Measurements from ENCODE around the gene SLC1A4.
"Not testable (repeated sequence)": the region's sequence is repeated elsewhere in the genome, so short reads cannot be mapped to it uniquely, and the experiment has no call there.

The SLC1A4 gene

GRCh38 chr2:64951306-64951953, 37.8 kb upstream of the SLC1A4 start:
- Histone ChIP-seq H3K27me3 (replicated peaks; ENCODE audit: control insufficient read depth, insufficient read depth, low read length) (no peaks in the 10 kb centered on the region), H3K9ac (ENCODE audit: low read length) (no peak overlapping the region), H3K4me3 (ENCODE audit: low read length) (no peak overlapping the region), H3K9me3 (ENCODE audit: control insufficient read depth, low read length) (peaks cover 7% of the 10 kb centered on the region), H3K36me3 (ENCODE audit: control insufficient read depth, insufficient read depth, low read length, severe bottlenecking) (no peaks in the 10 kb centered on the region), H3K4me1 (ENCODE audit: control insufficient read depth, insufficient read depth, low read length) (peaks cover 8% of the 10 kb centered on the region)
- DNase-seq (ENCODE audit: low read depth), result no peak

GRCh38 chr2:64952096-64952495, 37.1 kb upstream of the SLC1A4 start:
- Histone ChIP-seq H3K9ac (ENCODE audit: low read length) (no peak overlapping the region), H3K36me3 (ENCODE audit: control insufficient read depth, insufficient read depth, low read length, severe bottlenecking) (no peaks in the 10 kb centered on the region), H3K27me3 (replicated peaks; ENCODE audit: control insufficient read depth, insufficient read depth, low read length) (no peaks in the 10 kb centered on the region), H3K9me3 (ENCODE audit: control insufficient read depth, low read length) (peaks cover 7% of the 10 kb centered on the region), H3K4me1 (ENCODE audit: control insufficient read depth, insufficient read depth, low read length) (peaks cover 8% of the 10 kb centered on the region), H3K4me3 (ENCODE audit: low read length) (no peak overlapping the region)
- no peak for DNase-seq (ENCODE audit: low read depth)

GRCh38 chr2:64952511-64953482, 36.4 kb upstream of the SLC1A4 start:
- Histone ChIP-seq H3K4me3 (ENCODE audit: low read length) (no peak overlapping the region), H3K9ac (ENCODE audit: low read length) (no peak overlapping the region), H3K9me3 (ENCODE audit: control insufficient read depth, low read length) (peaks cover 7% of the 10 kb centered on the region), H3K4me1 (ENCODE audit: control insufficient read depth, insufficient read depth, low read length) (peaks cover 8% of the 10 kb centered on the region), H3K27me3 (replicated peaks; ENCODE audit: control insufficient read depth, insufficient read depth, low read length) (no peaks in the 10 kb centered on the region), H3K36me3 (ENCODE audit: control insufficient read depth, insufficient read depth, low read length, severe bottlenecking) (no peaks in the 10 kb centered on the region)
- peak; percentile 62 for DNase-seq (ENCODE audit: low read depth)

- H3K27me3 ChIP-seq (replicated peaks; ENCODE audit: control insufficient read depth, insufficient read depth, low read length), result peaks cover 4% of the 10 kb centered on the region
- no peak for DNase-seq (ENCODE audit: low read depth)
- H3K36me3 ChIP-seq (ENCODE audit: control insufficient read depth, insufficient read depth, low read length, severe bottlenecking), result no peaks in the 10 kb centered on the region
- no peak overlapping the region for H3K4me3 ChIP-seq (ENCODE audit: low read length)
- H3K9me3 ChIP-seq (ENCODE audit: control insufficient read depth, low read length), result peaks cover 7% of the 10 kb centered on the region
- no peak overlapping the region for H3K9ac ChIP-seq (ENCODE audit: low read length)
- peaks cover 15% of the 10 kb centered on the region for H3K4me1 ChIP-seq (ENCODE audit: control insufficient read depth, insufficient read depth, low read length)
These were observed 33.7 kb upstream of the SLC1A4 start for GRCh38 chr2:64955467-64955866.

GRCh38 chr2:64957109-64957903, 31.9 kb upstream of the SLC1A4 start:
- Histone ChIP-seq H3K27me3 (replicated peaks; ENCODE audit: control insufficient read depth, insufficient read depth, low read length) (peaks cover 4% of the 10 kb centered on the region), H3K36me3 (ENCODE audit: control insufficient read depth, insufficient read depth, low read length, severe bottlenecking) (no peaks in the 10 kb centered on the region), H3K4me1 (ENCODE audit: control insufficient read depth, insufficient read depth, low read length) (peaks cover 10% of the 10 kb centered on the region), H3K4me3 (ENCODE audit: low read length) (no peak overlapping the region), H3K9ac (ENCODE audit: low read length) (no peak overlapping the region), H3K9me3 (ENCODE audit: control insufficient read depth, low read length) (peaks cover 7% of the 10 kb centered on the region)
- no peak for DNase-seq (ENCODE audit: low read depth)

GRCh38 chr2:64958556-64958955, 30.6 kb upstream of the SLC1A4 start:
- peaks cover 7% of the 10 kb centered on the region for H3K9me3 ChIP-seq (ENCODE audit: control insufficient read depth, low read length)
- no peak for DNase-seq (ENCODE audit: low read depth)

GRCh38 chr2:64960819-64961218, 28.4 kb upstream of the SLC1A4 start:
- Histone ChIP-seq H3K4me1 (ENCODE audit: control insufficient read depth, insufficient read depth, low read length) (peaks cover 10% of the 10 kb centered on the region), H3K4me3 (ENCODE audit: low read length) (no peak overlapping the region), H3K27me3 (replicated peaks; ENCODE audit: control insufficient read depth, insufficient read depth, low read length) (peaks cover 4% of the 10 kb centered on the region), H3K9ac (ENCODE audit: low read length) (no peak overlapping the region), H3K36me3 (ENCODE audit: control insufficient read depth, insufficient read depth, low read length, severe bottlenecking) (no peaks in the 10 kb centered on the region), H3K9me3 (ENCODE audit: control insufficient read depth, low read length) (peaks cover 1% of the 10 kb centered on the region)
- no peak for DNase-seq (ENCODE audit: low read depth)

More at GRCh38 chr2:64958556-64958955, 30.6 kb upstream of the SLC1A4 start:
- no peak overlapping the region for H3K9ac ChIP-seq (ENCODE audit: low read length)
- peaks cover 10% of the 10 kb centered on the region for H3K4me1 ChIP-seq (ENCODE audit: control insufficient read depth, insufficient read depth, low read length)
- peaks cover 4% of the 10 kb centered on the region for H3K27me3 ChIP-seq (replicated peaks; ENCODE audit: control insufficient read depth, insufficient read depth, low read length)
- H3K36me3 ChIP-seq (ENCODE audit: control insufficient read depth, insufficient read depth, low read length, severe bottlenecking), result no peaks in the 10 kb centered on the region
- no peak overlapping the region for H3K4me3 ChIP-seq (ENCODE audit: low read length)

- not testable (repeated sequence) for H3K27me3 ChIP-seq (replicated peaks; ENCODE audit: control insufficient read depth, insufficient read depth, low read length); H3K9ac ChIP-seq (ENCODE audit: low read length); H3K4me3 ChIP-seq (ENCODE audit: low read length); H3K36me3 ChIP-seq (ENCODE audit: control insufficient read depth, insufficient read depth, low read length, severe bottlenecking); H3K9me3 ChIP-seq (ENCODE audit: control insufficient read depth, low read length); DNase-seq (ENCODE audit: low read depth); H3K4me1 ChIP-seq (ENCODE audit: control insufficient read depth, insufficient read depth, low read length)
These were observed 26.1 kb upstream of the SLC1A4 start for GRCh38 chr2:64963138-64963537.

GRCh38 chr2:64963719-64964118, 25.5 kb upstream of the SLC1A4 start:
- Histone ChIP-seq H3K27me3 (replicated peaks; ENCODE audit: control insufficient read depth, insufficient read depth, low read length) (peaks cover 3% of the 10 kb centered on the region), H3K9ac (ENCODE audit: low read length) (no peak overlapping the region), H3K4me1 (ENCODE audit: control insufficient read depth, insufficient read depth, low read length) (peaks cover 1% of the 10 kb centered on the region), H3K36me3 (ENCODE audit: control insufficient read depth, insufficient read depth, low read length, severe bottlenecking) (no peaks in the 10 kb centered on the region), H3K9me3 (ENCODE audit: control insufficient read depth, low read length) (no peaks in the 10 kb centered on the region), H3K4me3 (ENCODE audit: low read length) (no peak overlapping the region)
- no peak for DNase-seq (ENCODE audit: low read depth)

- peaks cover 2% of the 10 kb centered on the region for H3K27me3 ChIP-seq (replicated peaks; ENCODE audit: control insufficient read depth, insufficient read depth, low read length)
- no peak overlapping the region for H3K4me3 ChIP-seq (ENCODE audit: low read length)
- no peak overlapping the region for H3K9ac ChIP-seq (ENCODE audit: low read length)
- no peaks in the 10 kb centered on the region for H3K4me1 ChIP-seq (ENCODE audit: control insufficient read depth, insufficient read depth, low read length)
- H3K9me3 ChIP-seq (ENCODE audit: control insufficient read depth, low read length), result no peaks in the 10 kb centered on the region
- no peaks in the 10 kb centered on the region for H3K36me3 ChIP-seq (ENCODE audit: control insufficient read depth, insufficient read depth, low read length, severe bottlenecking)
- no peak for DNase-seq (ENCODE audit: low read depth)
These were observed 23.2 kb upstream of the SLC1A4 start for GRCh38 chr2:64966017-64966416.

GRCh38 chr2:64966839-64967238, 22.4 kb upstream of the SLC1A4 start:
- Histone ChIP-seq H3K4me3 (ENCODE audit: low read length) (no peak overlapping the region), H3K9ac (ENCODE audit: low read length) (no peak overlapping the region), H3K27me3 (replicated peaks; ENCODE audit: control insufficient read depth, insufficient read depth, low read length) (peaks cover 2% of the 10 kb centered on the region), H3K4me1 (ENCODE audit: control insufficient read depth, insufficient read depth, low read length) (no peaks in the 10 kb centered on the region), H3K36me3 (ENCODE audit: control insufficient read depth, insufficient read depth, low read length, severe bottlenecking) (no peaks in the 10 kb centered on the region), H3K9me3 (ENCODE audit: control insufficient read depth, low read length) (no peaks in the 10 kb centered on the region)
- DNase-seq (ENCODE audit: low read depth), result no peak

Measured in adipocyte (in vitro differentiated cells).